GM23248 (cell line): ENCODE measurements around the gene MVB12B.

Experiments used
- EZH2 ChIP-seq: fragments of 200-600 bp; sonication (generic); IDR thresholded peaks from 2 replicates; pipeline ENCODE4 v1.6.1; 2018; ENCODE audit warnings: antibody characterized with exemption, mild to moderate bottlenecking; ENCODE audit not compliant: insufficient read depth, poor library complexity, severe bottlenecking
- EZH2phosphoT487 ChIP-seq: fragments of 200-600 bp; sonication (generic); IDR thresholded peaks from 2 replicates; pipeline ENCODE4 v1.6.1; 2018; ENCODE audit warnings: antibody characterized with exemption, moderate library complexity, mild to moderate bottlenecking, low read depth; ENCODE audit not compliant: insufficient read depth

DNA sequence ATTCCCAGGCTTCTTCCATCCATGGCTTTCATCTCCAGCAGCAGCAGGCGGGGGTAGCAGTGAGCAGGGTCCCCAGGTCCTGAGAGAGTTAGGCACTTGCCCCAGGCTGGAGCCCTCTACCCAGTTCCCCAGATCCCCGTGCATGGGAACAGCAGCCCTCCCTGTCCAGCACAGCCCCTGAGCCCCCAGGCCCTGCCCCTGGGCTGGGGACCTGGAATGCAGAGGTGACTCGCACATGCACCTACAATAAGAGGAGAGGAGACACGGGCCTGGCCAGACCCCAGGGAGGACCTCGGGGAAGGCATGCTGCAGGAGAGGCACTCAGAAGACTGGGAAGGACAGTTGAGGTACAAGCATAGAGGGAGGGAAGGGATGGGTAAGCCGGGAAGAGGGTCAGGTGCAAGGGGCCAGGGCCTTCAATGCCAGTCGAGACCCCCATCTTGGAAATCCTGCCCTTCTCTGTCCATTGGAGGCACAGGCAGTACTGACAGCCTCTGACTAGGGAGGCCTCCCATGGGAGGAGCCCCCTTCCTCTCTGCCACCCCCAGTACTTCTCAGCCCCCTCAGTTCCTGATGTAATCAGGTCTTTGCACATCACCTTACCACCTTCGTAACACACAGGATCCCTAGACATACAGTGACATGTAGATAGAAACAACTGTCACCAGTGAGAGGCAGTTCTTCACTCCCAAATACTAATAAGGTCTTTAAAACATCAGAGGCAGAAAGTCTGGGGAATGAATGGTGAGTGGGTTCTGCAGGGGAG is 151.8 kb downstream of the MVB12B start:
- no peak for TF ChIP-seq EZH2
- no peak for TF ChIP-seq EZH2phosphoT487
